ENCODE measurements around the gene PDE4D. TPM values are rescaled to one million over a fixed set of nuclear protein-coding genes. Genes with fewer than 3 reads are reported as not detected.

Gene PDE4D
- total RNA-seq, 1 experiment from 2014 or later = 2.1 TPM

- no peak for DNase-seq
- Histone ChIP-seq H2BK120ac (ENCODE audit: low read depth, low read length, poor library complexity, severe bottlenecking) (no peak overlapping the region), H3K27me3 (ENCODE audit: insufficient read depth, low read length) (no peaks in the 10 kb centered on the region), H3K9ac (ENCODE audit: extremely low read depth, insufficient read length, low read length) (no peak overlapping the region), H3T11ph (ENCODE audit: low read length) (no peak overlapping the region), H2BK5ac (ENCODE audit: insufficient read length, low read length) (no peak overlapping the region), H2AFZ (ENCODE audit: low read length) (no peak overlapping the region), H3K14ac (ENCODE audit: insufficient read depth, low read length) (no peak overlapping the region), H3K27ac (ENCODE audit: insufficient read length, low read depth, low read length) (peak overlapping the region; percentile 88), H4K8ac (replicated peaks; ENCODE audit: insufficient read length, low read depth, low read length) (no peak overlapping the region), H2BK20ac (ENCODE audit: low read depth, low read length, poor library complexity, severe bottlenecking) (peak overlapping the region; percentile 50), H4K20me1 (ENCODE audit: control insufficient read depth, insufficient read depth, insufficient read length) (no peaks in the 10 kb centered on the region), H3K79me2 (ENCODE audit: insufficient read depth, low read length) (no peaks in the 10 kb centered on the region), H3K9me3 (ENCODE audit: control insufficient read depth, low read depth, low read length) (peaks cover 20% of the 10 kb centered on the region), H3K56ac (ENCODE audit: insufficient read length, low read depth, low read length) (no peak overlapping the region), H3K79me1 (ENCODE audit: insufficient read depth, low read depth, low read length, poor library complexity, severe bottlenecking) (no peaks in the 10 kb centered on the region), H4K5ac (ENCODE audit: insufficient read length, low read depth, low read length) (no peak overlapping the region), H3K4me2 (ENCODE audit: insufficient read depth, insufficient read length, low read length) (peak overlapping the region; percentile 31), H3K23ac (ENCODE audit: insufficient read length, low read depth, low read length) (no peak overlapping the region), H4K91ac (ENCODE audit: insufficient read length, low read depth, low read length) (no peak overlapping the region), H3K4ac (ENCODE audit: low read depth, low read length) (no peak overlapping the region), H2BK15ac (ENCODE audit: low read depth, low read length) (no peak overlapping the region), H3K23me2 (ENCODE audit: insufficient read length, low read depth, low read length, poor library complexity, severe bottlenecking) (no peaks in the 10 kb centered on the region), H3K4me1 (ENCODE audit: insufficient read depth, low read length) (peaks cover 9% of the 10 kb centered on the region), H2BK12ac (ENCODE audit: insufficient read length, low read depth, low read length) (no peak overlapping the region), H3K18ac (ENCODE audit: insufficient read length, low read depth, low read length) (no peak overlapping the region), H2AK5ac (ENCODE audit: insufficient read length, low read length) (no peak overlapping the region)
- TF ChIP-seq CTCF (conservative IDR thresholded peaks at IDR 0.05) = no peak
- no peaks in the 10 kb centered on the region; the same call in 1 of the 2 replicates for H3K27me3 Mint-ChIP-seq (ENCODE audit: low read depth)
- H3K4me1 Mint-ChIP-seq = peaks cover 62% of the 10 kb centered on the region in 2 experiments
- H3K4me3 Mint-ChIP-seq = peak overlapping the region; percentile 22 to 58; a peak in 4 of 5 replicates
- H3K9me3 Mint-ChIP-seq = peaks cover 24 to 29% of the 10 kb centered on the region in 2 experiments
- H3K27ac Mint-ChIP-seq = peak overlapping the region; percentile 55 to 94 (median 83)
- peaks cover 20 to 31% (median 22%) of the 10 kb centered on the region in 3 experiments for H3K36me3 Mint-ChIP-seq (ENCODE audit: insufficient read depth in 1 of 3, low read depth in 3 of 3)
- no CpG with 5 or more reads among the region's 2 CpGs for WGBS (ENCODE audit: extremely low coverage, insufficient read length, low lambda C conversion rate)
Observed at GRCh38 chr5:59709846-59710245, 183.7 kb downstream of the PDE4D start.
